HCT116 (cell line): ENCODE measurements around the gene CFD. TPM values are rescaled to one million over a fixed set of nuclear protein-coding genes. Genes with fewer than 3 reads are reported as not detected.

Experiments used
- ATAC-seq: fragments of 200-7000 bp; cut with Tn5 transposase; 2 replicates; pipeline ENCODE4 v1.9.1; 2020; ENCODE audit warnings: mild to moderate bottlenecking, moderate library complexity
- BruUV-seq: library from RNA; stranded (reverse); fragments of 400-500 nt; replicated peaks from 2 replicates; lab custom pipeline; 2021; lab: Mats Ljungman, UMichigan
- CTCF ChIA-PET: fragments of 300-600 bp; sonication (Branson Sonifier 250); formaldehyde crosslinking; loops from one replicate; lab custom pipeline; 2021; ENCODE audit warnings: antibody characterized with exemption; lab: Charles Lee
- POLR2A ChIA-PET: fragments of 300-600, 350-600 bp; sonication (Branson Sonifier 250); formaldehyde crosslinking; loops from one replicate; lab custom pipeline; 2021; ENCODE audit warnings: antibody characterized with exemption; lab: Charles Lee
- RAD21 ChIA-PET, 2 experiments: fragments of 300-600 bp; sonication (Branson Sonifier 250); formaldehyde crosslinking; loops; one replicate each; lab custom pipeline; 2023; ENCODE audit warnings: low total read pairs in 2 of 2; ENCODE audit not compliant: uncharacterized antibody in 2 of 2, unreplicated experiment in 2 of 2, low non-redundant PET in 1 of 2; lab: Charles Lee
- DNase-seq: peaks from one replicate; pipeline ENCODE4 v3.0.0-alpha.2; 2010; ENCODE audit warnings: low read depth, low spot score
- H2AFZ ChIP-seq: fragments of 200-600 bp; shearing (Covaris generic), sonication (generic); 2 replicates; pipeline ENCODE4 v1.6.1; 2017; ENCODE audit warnings: low read depth, mixed run types, mixed read lengths, antibody characterized with exemption, low read length; ENCODE audit not compliant: poor library complexity, severe bottlenecking
- H3K27ac ChIP-seq: 2 replicates; pipeline ENCODE4 v1.5.1; 2012; ENCODE audit warnings: low read depth, low read length
- H3K27me3 ChIP-seq: fragments of 200-600 bp; sonication (generic); 2 replicates; pipeline ENCODE4 v1.6.1; 2016; ENCODE audit warnings: mixed run types, low read length, mixed read lengths; ENCODE audit not compliant: insufficient read depth
- H3K36me3 ChIP-seq, 2 experiments: fragments of 200-500 bp in 1 of 2; fragments of 200-600 bp in 1 of 2; sonication (Bioruptor generic) in 1 of 2; sonication (generic) in 1 of 2; 2 replicates each; pipeline versions ENCODE4 v1.5.1 to v1.6.1; 2014 to 2016; ENCODE audit warnings: low read length in 2 of 2, inconsistent platforms in 1 of 2, mixed read lengths in 1 of 2, mixed run types in 1 of 2; ENCODE audit not compliant: insufficient read depth in 2 of 2, control insufficient read depth in 1 of 2
- H3K4me1 ChIP-seq, 2 experiments: fragments of 200-600 bp in 1 of 2; sonication (generic) in 1 of 2; 2 replicates each; pipeline versions ENCODE4 v1.5.1 to v1.6.1; 2012 to 2017; ENCODE audit warnings: low read length in 2 of 2, inconsistent platforms in 1 of 2, mild to moderate bottlenecking in 1 of 2, mixed read lengths in 1 of 2, mixed run types in 1 of 2, moderate library complexity in 1 of 2; ENCODE audit not compliant: insufficient read depth in 2 of 2, control insufficient read depth in 1 of 2
- H3K4me2 ChIP-seq: fragments of 200-600 bp; sonication (generic); 2 replicates; pipeline ENCODE4 v1.6.1; 2017; ENCODE audit warnings: mixed run types, low read length, mixed read lengths
- H3K4me3 ChIP-seq, 2 experiments: fragments of 200-600 bp in 1 of 2; sonication (generic) in 1 of 2; replicated peaks in 1 of 2; 2 replicates each; pipeline ENCODE4 v1.5.1; 2011 to 2016; ENCODE audit warnings: low read length in 2 of 2, control low read depth in 1 of 2, low read depth in 1 of 2, mild to moderate bottlenecking in 1 of 2, mixed read lengths in 1 of 2, mixed run types in 1 of 2
- H3K79me2 ChIP-seq: fragments of 200-600 bp; sonication (generic); 2 replicates; pipeline ENCODE4 v1.6.1; 2017; ENCODE audit warnings: mild to moderate bottlenecking, mixed run types, low read length, moderate library complexity, mixed read lengths; ENCODE audit not compliant: insufficient read depth
- H3K9ac ChIP-seq: fragments of 200-600 bp; sonication (generic); 2 replicates; pipeline ENCODE4 v1.6.1; 2016; ENCODE audit warnings: low read length, mixed read lengths
- H3K9me2 ChIP-seq: fragments of 200-600 bp; sonication (generic), shearing (Covaris generic); 2 replicates; pipeline ENCODE4 v1.6.1; 2017; ENCODE audit warnings: mixed run types, mild to moderate bottlenecking, moderate library complexity; ENCODE audit not compliant: insufficient read depth
- H3K9me3 ChIP-seq, 2 experiments: fragments of 200-500 bp in 1 of 2; fragments of 200-600 bp in 1 of 2; sonication (Bioruptor generic) in 1 of 2; sonication (generic) in 1 of 2; 2 replicates each; pipeline ENCODE4 v1.6.1; 2014 to 2017; ENCODE audit warnings: low read length in 2 of 2, mixed read lengths in 2 of 2, inconsistent platforms in 1 of 2, low read depth in 1 of 2, mild to moderate bottlenecking in 1 of 2, mixed run types in 1 of 2, moderate library complexity in 1 of 2; ENCODE audit not compliant: control insufficient read depth in 1 of 2, insufficient read depth in 1 of 2
- H4K20me1 ChIP-seq: fragments of 200-600 bp; sonication (generic), shearing (Covaris generic); 2 replicates; pipeline ENCODE4 v1.6.1; 2017; ENCODE audit warnings: mixed run types, mild to moderate bottlenecking, moderate library complexity; ENCODE audit not compliant: insufficient read depth
- CEBPB ChIP-seq: IDR thresholded peaks from 2 replicates; pipeline ENCODE4 v1.6.1; 2012; ENCODE audit warnings: low read depth
- EGR1 ChIP-seq: IDR thresholded peaks from 2 replicates; pipeline ENCODE4 v1.6.1; 2012; ENCODE audit warnings: low read depth
- EZH2 ChIP-seq: fragments of 200-600 bp; sonication (generic); IDR thresholded peaks from 2 replicates; pipeline ENCODE4 v1.6.1; 2017; ENCODE audit warnings: antibody characterized with exemption, mixed run types
- EZH2phosphoT487 ChIP-seq: fragments of 200-600 bp; IDR thresholded peaks from 2 replicates; pipeline ENCODE4 v1.6.1; 2018; ENCODE audit warnings: antibody characterized with exemption, borderline replicate concordance
- FOSL1 ChIP-seq: IDR thresholded peaks from 2 replicates; pipeline ENCODE4 v1.6.1; 2012; ENCODE audit warnings: low read depth
- JUND ChIP-seq: IDR thresholded peaks from 2 replicates; pipeline ENCODE4 v1.6.1; 2012
- POLR2A ChIP-seq: IDR thresholded peaks from 2 replicates; pipeline ENCODE4 v1.7.0; 2011; ENCODE audit warnings: borderline replicate concordance; ENCODE audit not compliant: insufficient read depth, insufficient read length; ENCODE audit errors: extremely low read depth
- RAD21 ChIP-seq: IDR thresholded peaks from 2 replicates; pipeline ENCODE4 v1.6.1; 2012; ENCODE audit warnings: low read depth, mild to moderate bottlenecking
- SIN3A ChIP-seq: IDR thresholded peaks from 2 replicates; pipeline ENCODE4 v1.6.1; 2012; ENCODE audit warnings: low read depth
- SRF ChIP-seq: IDR thresholded peaks from 2 replicates; pipeline ENCODE4 v1.6.1; 2012; ENCODE audit warnings: low read depth
- TCF7L2 ChIP-seq: IDR thresholded peaks from 2 replicates; pipeline ENCODE4 v1.7.0; 2011; ENCODE audit warnings: borderline replicate concordance, inconsistent platforms; ENCODE audit not compliant: insufficient read depth, insufficient read length; ENCODE audit errors: extremely low read depth
- ZFX ChIP-seq: fragments of 450-650 bp; IDR thresholded peaks from 2 replicates; pipeline ENCODE4 v1.6.1; 2017
- intact Hi-C: fragments of 100-400 bp; cut with micrococcal nuclease; formaldehyde crosslinking; loops from 2 replicates; pipeline ENCODE4 v1.10.0; 2022
- total RNA-seq: library from RNA; stranded (reverse); gene quantifications from one replicate; pipeline ENCODE4 v1.2.1, GENCODE V29; 2021; ENCODE audit not compliant: unreplicated experiment
- TF ChIP-seq, protein P1 (sequence below): IDR thresholded peaks from 2 replicates; pipeline ENCODE4 v1.6.1; 2012
- TF ChIP-seq, protein P2 (sequence below): IDR thresholded peaks from 2 replicates; pipeline ENCODE4 v1.6.1; 2012
- TF ChIP-seq, protein P3 (sequence below): IDR thresholded peaks from 2 replicates; pipeline ENCODE4 v1.6.1; 2011; ENCODE audit warnings: mild to moderate bottlenecking, low read length, moderate library complexity; ENCODE audit not compliant: insufficient replicate concordance; ENCODE audit errors: extremely low read depth
- TF ChIP-seq, protein P4 (sequence below), 3 experiments: fragments of 200-600 bp in 1 of 3; sonication (generic) in 1 of 3; IDR thresholded peaks in 2 of 3; conservative IDR thresholded peaks in 1 of 3; 2 replicates each; pipeline ENCODE4 v1.5.1; 2012 to 2017; ENCODE audit warnings: low read depth in 2 of 3, low read length in 2 of 3, antibody characterized with exemption in 1 of 3, borderline replicate concordance in 1 of 3, control low read depth in 1 of 3, mild to moderate bottlenecking in 1 of 3, mixed read lengths in 1 of 3, mixed run types in 1 of 3, moderate library complexity in 1 of 3; ENCODE audit not compliant: insufficient read depth in 1 of 3

Gene CFD
- total RNA-seq, 1 experiment from 2014 or later = 80.2 TPM

DNA sequence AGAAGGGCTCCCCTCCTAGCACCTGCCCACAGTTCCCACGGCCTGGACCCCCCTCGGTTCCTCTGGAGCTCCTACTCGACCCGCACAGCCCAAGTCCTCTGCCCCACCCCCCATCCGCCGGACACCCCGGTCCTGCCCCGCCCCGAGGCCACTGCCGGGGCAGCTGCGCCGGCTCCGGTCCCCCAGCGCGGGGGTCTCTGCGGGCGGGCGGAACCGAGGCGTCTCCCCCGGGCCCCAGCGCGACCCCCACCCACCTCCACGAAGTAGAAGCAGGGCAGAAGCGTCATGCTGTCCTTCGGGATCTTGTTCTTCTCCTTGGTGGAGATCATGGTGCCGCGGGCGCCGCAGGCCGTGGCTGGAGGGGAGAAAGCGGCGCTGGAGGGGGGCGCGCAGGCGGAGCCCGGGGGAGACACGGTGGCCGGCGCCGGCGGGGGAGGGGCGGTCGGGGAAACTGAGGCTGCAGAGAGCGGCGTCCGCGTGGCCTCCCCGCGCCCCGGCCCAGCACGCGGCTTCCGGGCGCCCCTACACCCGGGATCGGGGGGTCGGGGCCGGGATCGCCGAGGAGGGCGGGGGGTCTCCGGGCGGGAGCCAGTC, 38.1 kb upstream of the CFD start:
- Histone ChIP-seq H3K9me3 (no peaks in the 10 kb centered on the region), H3K36me3 (no peaks in the 10 kb centered on the region), H3K4me2 (no peak overlapping the region), H3K9me2 (no peaks in the 10 kb centered on the region), H3K79me2 (no peaks in the 10 kb centered on the region), H3K27me3 (no peaks in the 10 kb centered on the region), H3K4me3 (no peak overlapping the region), H3K4me1 (peaks cover 5 to 7% of the 10 kb centered on the region in 2 experiments; a peak in 2 of 4 replicates), H3K9ac (no peak overlapping the region), H4K20me1 (no peaks in the 10 kb centered on the region), H3K27ac (no peak overlapping the region), H2AFZ (no peak overlapping the region)
- no peak for DNase-seq
- RAD21 ChIA-PET = no interaction called here
- intact Hi-C loops = no loop called here
- CTCF ChIA-PET = no interaction called here
- POLR2A ChIA-PET = no interaction called here
- ATAC-seq = no peak
- BruUV-seq = no TSS peak
- TF ChIP-seq, protein P1, sequence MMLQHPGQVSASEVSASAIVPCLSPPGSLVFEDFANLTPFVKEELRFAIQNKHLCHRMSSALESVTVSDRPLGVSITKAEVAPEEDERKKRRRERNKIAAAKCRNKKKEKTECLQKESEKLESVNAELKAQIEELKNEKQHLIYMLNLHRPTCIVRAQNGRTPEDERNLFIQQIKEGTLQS = no peak
- TF ChIP-seq, protein P2, sequence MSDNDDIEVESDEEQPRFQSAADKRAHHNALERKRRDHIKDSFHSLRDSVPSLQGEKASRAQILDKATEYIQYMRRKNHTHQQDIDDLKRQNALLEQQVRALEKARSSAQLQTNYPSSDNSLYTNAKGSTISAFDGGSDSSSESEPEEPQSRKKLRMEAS = no peak
- TF ChIP-seq, protein P3, sequence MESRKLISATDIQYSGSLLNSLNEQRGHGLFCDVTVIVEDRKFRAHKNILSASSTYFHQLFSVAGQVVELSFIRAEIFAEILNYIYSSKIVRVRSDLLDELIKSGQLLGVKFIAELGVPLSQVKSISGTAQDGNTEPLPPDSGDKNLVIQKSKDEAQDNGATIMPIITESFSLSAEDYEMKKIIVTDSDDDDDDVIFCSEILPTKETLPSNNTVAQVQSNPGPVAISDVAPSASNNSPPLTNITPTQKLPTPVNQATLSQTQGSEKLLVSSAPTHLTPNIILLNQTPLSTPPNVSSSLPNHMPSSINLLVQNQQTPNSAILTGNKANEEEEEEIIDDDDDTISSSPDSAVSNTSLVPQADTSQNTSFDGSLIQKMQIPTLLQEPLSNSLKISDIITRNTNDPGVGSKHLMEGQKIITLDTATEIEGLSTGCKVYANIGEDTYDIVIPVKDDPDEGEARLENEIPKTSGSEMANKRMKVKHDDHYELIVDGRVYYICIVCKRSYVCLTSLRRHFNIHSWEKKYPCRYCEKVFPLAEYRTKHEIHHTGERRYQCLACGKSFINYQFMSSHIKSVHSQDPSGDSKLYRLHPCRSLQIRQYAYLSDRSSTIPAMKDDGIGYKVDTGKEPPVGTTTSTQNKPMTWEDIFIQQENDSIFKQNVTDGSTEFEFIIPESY = no peak
- TF ChIP-seq SIN3A = no peak
- no peak for TF ChIP-seq SRF

DNA sequence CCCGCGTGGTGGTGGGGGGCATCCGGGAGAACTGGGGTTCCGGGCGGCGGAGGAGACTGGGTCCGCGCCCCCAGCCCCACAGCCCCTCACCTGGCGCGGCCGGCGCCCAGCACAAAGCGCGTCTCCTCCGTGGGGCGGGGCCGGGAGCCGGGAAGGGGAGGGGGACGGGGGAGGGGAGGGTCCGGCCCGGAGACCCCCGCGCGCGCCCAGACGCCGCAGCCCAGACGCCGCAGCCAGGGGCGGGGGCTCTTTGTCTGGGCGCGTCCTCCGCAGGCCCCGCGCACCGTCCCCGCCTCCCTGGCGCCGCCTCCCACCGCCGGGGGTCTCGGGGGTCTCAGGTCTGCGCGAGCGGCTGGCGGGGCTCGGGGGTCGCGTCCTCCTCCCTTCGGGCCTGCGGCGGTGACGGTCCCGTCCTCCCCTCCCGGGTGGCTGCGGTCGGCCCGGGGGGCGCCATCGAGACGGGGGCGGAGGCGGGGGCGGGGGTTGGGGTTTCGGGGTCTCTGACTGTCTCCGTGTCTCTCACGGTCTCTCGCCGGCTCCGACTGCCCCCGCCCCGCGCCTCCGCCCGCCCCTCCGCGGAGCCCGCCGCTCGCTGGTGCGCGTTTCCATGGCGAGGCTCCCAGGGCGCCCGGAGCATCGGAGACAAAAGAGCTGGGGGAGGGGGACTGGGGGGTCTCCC, 37.5 kb upstream of the CFD start, which contains the start of gene PLPPR3:
Gene PLPPR3, minus strand, starts transcription at position 131 of the 679 bp plus-strand sequence. CDS start 396 bp downstream, outside the sequence.
- no peak within 1 kb of the TSS for H2AFZ ChIP-seq
- no peak within 1 kb of the TSS for H3K27ac ChIP-seq
- H4K20me1 ChIP-seq = no peaks in the 10 kb centered on the region
- H3K4me3 ChIP-seq = no peak within 1 kb of the TSS
- DNase-seq = no peak
- no peaks in the 10 kb centered on the region for H3K27me3 ChIP-seq
- ChIA-PET CTCF (no interaction called here), POLR2A (no interaction called here), RAD21 (no interaction called here)
- no peak within 1 kb of the TSS for H3K4me2 ChIP-seq
- ATAC-seq = no peak
- no peaks in the 10 kb centered on the region for H3K79me2 ChIP-seq
- H3K9ac ChIP-seq = no peak within 1 kb of the TSS
- H3K36me3 ChIP-seq = no peaks in the 10 kb centered on the region
- intact Hi-C loops = no loop called here
- no peaks in the 10 kb centered on the region for H3K9me2 ChIP-seq
- no peaks in the 10 kb centered on the region for H3K9me3 ChIP-seq
- peaks cover 5 to 7% of the 10 kb centered on the region in 2 experiments; a peak in 2 of 4 replicates for H3K4me1 ChIP-seq
- BruUV-seq = no TSS peak
- TF ChIP-seq EGR1 = no peak
- TF ChIP-seq, protein P4, sequence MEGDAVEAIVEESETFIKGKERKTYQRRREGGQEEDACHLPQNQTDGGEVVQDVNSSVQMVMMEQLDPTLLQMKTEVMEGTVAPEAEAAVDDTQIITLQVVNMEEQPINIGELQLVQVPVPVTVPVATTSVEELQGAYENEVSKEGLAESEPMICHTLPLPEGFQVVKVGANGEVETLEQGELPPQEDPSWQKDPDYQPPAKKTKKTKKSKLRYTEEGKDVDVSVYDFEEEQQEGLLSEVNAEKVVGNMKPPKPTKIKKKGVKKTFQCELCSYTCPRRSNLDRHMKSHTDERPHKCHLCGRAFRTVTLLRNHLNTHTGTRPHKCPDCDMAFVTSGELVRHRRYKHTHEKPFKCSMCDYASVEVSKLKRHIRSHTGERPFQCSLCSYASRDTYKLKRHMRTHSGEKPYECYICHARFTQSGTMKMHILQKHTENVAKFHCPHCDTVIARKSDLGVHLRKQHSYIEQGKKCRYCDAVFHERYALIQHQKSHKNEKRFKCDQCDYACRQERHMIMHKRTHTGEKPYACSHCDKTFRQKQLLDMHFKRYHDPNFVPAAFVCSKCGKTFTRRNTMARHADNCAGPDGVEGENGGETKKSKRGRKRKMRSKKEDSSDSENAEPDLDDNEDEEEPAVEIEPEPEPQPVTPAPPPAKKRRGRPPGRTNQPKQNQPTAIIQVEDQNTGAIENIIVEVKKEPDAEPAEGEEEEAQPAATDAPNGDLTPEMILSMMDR (IDR thresholded peaks at IDR 0.05 in 2 of 3, conservative IDR thresholded peaks at IDR 0.05 in 1 of 3; ENCODE audit: borderline replicate concordance in 1 of 3, insufficient read depth in 1 of 3, low read depth in 2 of 3, low read length in 2 of 3) = no peak
- TF ChIP-seq EZH2 = no peak
- no peak for TF ChIP-seq SRF
- no peak for TF ChIP-seq POLR2A
- TF ChIP-seq EZH2phosphoT487 = no peak
- TF ChIP-seq, protein P2 = no peak
- TF ChIP-seq RAD21 = no peak
- no peak for TF ChIP-seq ZFX
- TF ChIP-seq FOSL1 = no peak
- no peak for TF ChIP-seq TCF7L2
- TF ChIP-seq CEBPB = no peak
- no peak for TF ChIP-seq JUND
